ENCODE results near the gene PPP4R1.
"Not testable (repeated sequence)": the region's sequence is repeated elsewhere in the genome, so short reads cannot be mapped to it uniquely, and the experiment has no call there.

The PPP4R1 gene

GRCh38 chr18:9614401-9615279, at the start of gene PPP4R1:
Gene PPP4R1, minus strand, starts transcription at chr18:9614559. Its CDS starts 75 bp downstream, at chr18:9614484.
- peak; percentile 60 for DNase-seq (ENCODE audit: low spot score)

DNA sequence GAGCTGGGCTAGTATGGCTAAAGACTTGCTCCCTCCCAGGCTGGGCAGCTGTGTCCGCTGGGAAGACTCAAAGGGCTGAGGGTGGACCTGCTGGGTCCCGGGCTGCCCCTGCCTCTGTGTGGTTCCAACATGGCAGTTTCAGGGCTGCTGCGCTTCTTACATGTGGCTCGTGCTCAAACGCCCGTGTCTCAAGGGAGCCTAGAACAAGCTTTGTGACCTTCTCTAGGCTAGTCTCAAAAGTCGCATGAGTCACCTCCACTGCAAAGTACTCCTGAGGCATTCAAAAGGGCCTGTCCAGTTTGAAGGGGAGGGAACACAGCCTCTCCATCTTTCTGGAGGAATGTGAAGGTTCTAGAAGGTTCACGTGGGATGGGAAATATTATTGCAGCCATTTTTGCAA, 49.0 kb upstream of the PPP4R1 start:
- no peak for DNase-seq (ENCODE audit: low spot score)

- DNase-seq (ENCODE audit: low spot score) = no peak
Observed at GRCh38 chr18:9661564-9661963, 47.2 kb upstream of the PPP4R1 start.

- DNase-seq (ENCODE audit: low spot score) = no peak
Observed at GRCh38 chr18:9659499-9660375, 45.4 kb upstream of the PPP4R1 start.

GRCh38 chr18:9658087-9658641, 43.8 kb upstream of the PPP4R1 start:
- no peak for DNase-seq (ENCODE audit: low spot score)

- no peak for DNase-seq (ENCODE audit: low spot score)
Observed at GRCh38 chr18:9655232-9655767, 40.9 kb upstream of the PPP4R1 start.

DNA sequence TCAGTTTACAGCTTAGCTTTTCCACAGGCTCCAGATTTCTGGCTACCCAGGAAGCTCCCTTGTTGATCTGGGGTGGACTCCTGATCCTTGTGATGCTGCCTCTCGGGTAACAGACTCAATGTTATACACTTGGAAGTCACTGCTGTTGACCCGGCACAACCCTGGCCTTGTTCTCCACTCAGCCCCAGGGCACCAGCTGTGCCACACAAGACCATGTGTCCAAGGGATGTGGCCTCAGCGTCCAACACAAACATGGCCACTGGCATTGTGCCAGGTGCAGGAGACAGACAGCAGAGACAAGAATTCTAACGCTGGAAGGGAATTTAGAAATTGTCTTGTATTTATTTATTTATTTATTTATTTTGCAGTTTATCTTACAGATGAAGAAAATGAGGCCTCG, 39.0 kb upstream of the PPP4R1 start:
- DNase-seq (ENCODE audit: low spot score) = no peak

- no peak for DNase-seq (ENCODE audit: low spot score)
Observed at GRCh38 chr18:9649164-9649540, 34.8 kb upstream of the PPP4R1 start.

DNA sequence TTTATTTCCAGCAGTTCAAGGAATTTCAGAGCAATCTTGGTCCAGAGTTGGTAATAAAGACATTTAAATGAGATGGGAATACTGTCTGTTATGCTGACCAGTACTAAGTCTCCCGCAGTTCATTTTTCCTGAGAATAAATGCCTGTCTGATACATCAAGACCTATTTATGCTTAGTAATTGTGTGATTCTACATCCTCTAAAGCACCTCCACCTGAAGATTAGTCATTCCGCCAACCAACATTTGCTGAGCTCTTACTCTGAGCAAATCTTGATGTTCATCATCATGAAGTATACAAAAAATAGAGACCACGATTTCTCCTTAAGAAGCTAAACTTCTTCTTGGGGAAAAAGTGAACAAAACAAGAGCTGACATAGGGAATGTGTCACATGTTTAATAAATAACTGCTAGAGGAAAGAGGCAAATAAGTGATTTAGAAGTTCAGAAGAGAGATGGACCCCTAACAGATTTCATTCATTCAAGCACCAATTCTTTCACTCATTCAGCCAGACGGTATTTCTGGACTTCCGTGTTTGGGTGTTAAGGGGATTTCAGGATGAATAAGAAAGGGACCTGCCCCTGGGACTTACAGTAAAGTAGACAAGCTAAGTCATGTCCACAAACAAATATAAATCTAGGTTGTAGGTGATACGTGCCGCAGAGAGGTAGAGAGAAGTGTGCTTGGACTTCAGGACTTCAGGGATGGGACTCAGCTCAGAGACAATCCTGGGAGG, 34.2 kb upstream of the PPP4R1 start:
- DNase-seq (ENCODE audit: low spot score) = no peak

GRCh38 chr18:9647496-9648323, 33.4 kb upstream of the PPP4R1 start:
- DNase-seq (ENCODE audit: low spot score) = no peak

DNA sequence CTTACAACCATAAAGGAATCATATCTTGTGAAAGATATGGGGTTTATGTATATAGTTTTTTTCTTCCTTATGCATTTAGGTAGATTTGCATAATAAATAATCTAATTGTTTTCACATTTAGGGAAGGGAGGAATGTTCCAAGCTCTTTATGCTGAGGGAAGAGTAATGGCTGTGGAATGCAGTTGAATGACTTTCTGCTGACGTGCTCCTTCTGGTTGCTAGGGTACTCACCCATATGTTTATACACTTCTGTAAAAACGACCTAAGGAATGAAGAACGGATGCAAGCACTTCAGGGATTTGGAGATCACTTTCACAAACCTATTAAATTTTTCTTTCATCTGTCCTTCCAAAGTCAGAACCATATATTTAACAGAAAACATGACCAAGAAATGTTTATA, 29.2 kb upstream of the PPP4R1 start:
- no peak for DNase-seq (ENCODE audit: low spot score)

DNA sequence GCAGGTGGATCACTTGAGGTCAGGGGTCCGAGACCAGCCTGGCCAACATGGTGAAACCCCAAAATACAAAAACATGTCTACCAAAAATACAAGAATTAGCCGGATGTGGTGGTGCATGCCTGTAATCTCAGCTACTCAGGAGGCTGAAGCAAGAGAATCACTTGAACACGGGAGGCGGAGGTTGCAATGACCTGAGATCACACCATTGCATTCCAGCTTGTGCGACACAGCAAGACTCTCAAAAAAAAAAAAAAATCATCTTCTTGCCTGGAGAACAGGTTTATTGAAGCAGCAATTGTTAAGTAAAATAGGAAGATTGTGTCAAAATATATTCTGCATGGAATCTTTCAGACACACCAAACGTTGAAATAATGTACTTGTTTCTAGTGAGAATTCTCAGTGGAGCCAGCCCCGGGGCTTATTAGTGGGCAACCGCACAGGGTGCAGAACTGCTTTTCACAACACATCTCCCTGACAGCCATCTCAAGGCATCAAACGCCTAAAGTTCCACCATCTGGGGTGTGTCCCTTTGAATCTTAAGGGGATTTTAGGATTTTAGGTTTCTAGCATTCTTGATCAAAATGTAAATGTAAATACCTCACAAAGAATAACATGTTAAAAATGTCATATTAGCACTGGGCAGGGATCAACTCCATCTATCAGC, 28.6 kb upstream of the PPP4R1 start:
- no peak for DNase-seq (ENCODE audit: low spot score)

GRCh38 chr18:9641081-9641480, 26.7 kb upstream of the PPP4R1 start:
- DNase-seq (ENCODE audit: low spot score) = not testable (repeated sequence)

DNA sequence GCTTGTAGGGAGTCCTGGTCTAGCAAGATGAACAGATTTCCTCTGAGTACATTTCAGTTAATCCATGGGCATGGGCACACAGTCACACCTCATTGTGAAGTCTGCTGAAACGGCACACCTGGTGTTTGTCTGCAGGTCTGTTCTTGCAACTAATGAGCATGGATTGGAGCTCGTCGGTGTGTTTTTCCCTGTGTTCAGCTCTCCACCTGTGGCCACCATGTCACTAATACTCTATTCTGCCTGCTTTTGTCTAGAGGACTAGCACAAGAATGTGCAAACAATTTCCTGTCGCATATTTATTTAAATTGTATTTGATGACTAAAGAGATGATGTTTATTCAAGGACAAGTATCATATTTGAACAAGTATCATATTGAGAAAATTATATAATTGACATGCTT, 24.5 kb upstream of the PPP4R1 start:
- no peak for DNase-seq (ENCODE audit: low spot score)

DNA sequence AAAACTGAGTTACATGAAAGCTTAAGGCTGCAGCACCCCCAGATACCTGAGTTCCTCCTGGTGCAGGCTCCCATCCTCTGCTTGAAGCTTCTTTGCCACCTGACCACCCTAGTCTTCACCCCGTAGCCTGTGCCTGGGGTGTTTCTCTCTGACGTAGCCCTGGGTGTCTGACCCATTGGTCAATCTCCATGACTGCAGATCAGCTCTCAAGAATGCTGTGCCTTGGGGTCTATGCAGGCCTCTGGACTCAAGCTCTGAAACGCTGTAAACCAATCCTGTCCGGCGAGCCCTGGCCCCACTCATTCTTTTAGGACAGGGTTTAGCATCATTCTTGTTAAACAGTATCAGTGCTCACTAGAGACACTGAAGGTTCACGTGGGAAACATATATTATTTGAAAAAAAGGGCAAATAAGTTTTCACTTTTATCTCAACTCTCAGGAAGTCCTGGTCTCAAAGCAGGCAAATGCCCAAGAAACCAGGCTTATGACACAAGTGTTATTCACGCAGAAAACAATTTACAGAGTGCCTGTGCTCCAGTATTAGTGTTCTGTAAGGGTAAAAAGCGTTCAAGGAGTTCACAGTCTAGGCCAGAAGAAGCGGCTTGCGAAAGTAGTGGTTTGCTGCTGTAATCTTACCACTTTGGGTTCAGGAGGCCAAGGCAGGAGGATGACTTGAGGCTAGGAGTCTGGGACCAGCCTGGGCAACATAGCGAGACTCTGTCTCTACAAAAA, 22.8 kb upstream of the PPP4R1 start:
- no peak for DNase-seq (ENCODE audit: low spot score)

- no peak for DNase-seq (ENCODE audit: low spot score)
Observed at GRCh38 chr18:9634856-9635255, 20.5 kb upstream of the PPP4R1 start.

GRCh38 chr18:9631814-9632496, 17.6 kb upstream of the PPP4R1 start:
- DNase-seq (ENCODE audit: low spot score) = no peak

- DNase-seq (ENCODE audit: low spot score) = no peak
Observed at GRCh38 chr18:9630444-9630843, 16.1 kb upstream of the PPP4R1 start.

- no peak for DNase-seq (ENCODE audit: low spot score)
Observed at GRCh38 chr18:9629709-9630108, 15.3 kb upstream of the PPP4R1 start.

Data from activated CD4-positive, alpha-beta T cell treated with anti-CD3 and anti-CD28 coated beads, Interleukin-2, Interleukin-4, amounts not matched to agents 100 ng/mL and 50 ng/mL, durations not matched to agents 16 hours and 8 hours (primary cell).